Panc1 (cell line): ENCODE results near the gene CEP135.

Experiments used
- CTCF ChIP-seq: fragments of 450-650 bp; IDR thresholded peaks from 2 replicates; pipeline ENCODE4 v1.5.1; 2017; ENCODE audit warnings: mild to moderate bottlenecking
- REST ChIP-seq, 2 experiments: IDR thresholded peaks; 2 replicates each; pipeline ENCODE4 v1.6.1; 2011 to 2012; ENCODE audit warnings: low read depth in 2 of 2, control low read depth in 1 of 2, low read length in 1 of 2, mild to moderate bottlenecking in 1 of 2, moderate library complexity in 1 of 2; ENCODE audit not compliant: insufficient read depth in 1 of 2
- TCF7L2 ChIP-seq: IDR thresholded peaks from 2 replicates; pipeline ENCODE4 v1.6.1; 2011; ENCODE audit warnings: mild to moderate bottlenecking, low read depth, low read length, inconsistent platforms

- no peak for TF ChIP-seq CTCF
- no peak for TF ChIP-seq TCF7L2
- TF ChIP-seq REST (IDR thresholded peaks at IDR 0.05; ENCODE audit: insufficient read depth in 1 of 2, low read depth in 2 of 2, low read length in 1 of 2) = no peak
Measured at GRCh38 chr4:56051710-56052075, 102.9 kb downstream of the CEP135 start.
